NCI-H2227 (cell line): ENCODE data around the gene TAAR6.
"Not testable (repeated sequence)": the region's sequence is repeated elsewhere in the genome, so short reads cannot be mapped to it uniquely, and the experiment has no call there.

Source experiments
- DNase-seq: peaks from one replicate; lab custom pipeline; 2025; ENCODE audit not compliant: unreplicated experiment; lab: John Stamatoyannopoulos, UW

TAAR6 gene

GRCh38 chr6:132570221-132570777 lies at the start of gene TAAR6:
TSS of gene TAAR6 (plus strand) at chr6:132570322. CDS start at chr6:132570322, 0 bp downstream.
- no peak for DNase-seq

GRCh38 chr6:132520953-132521352 lies 49.2 kb upstream of the TAAR6 start:
- DNase-seq: no peak

DNA sequence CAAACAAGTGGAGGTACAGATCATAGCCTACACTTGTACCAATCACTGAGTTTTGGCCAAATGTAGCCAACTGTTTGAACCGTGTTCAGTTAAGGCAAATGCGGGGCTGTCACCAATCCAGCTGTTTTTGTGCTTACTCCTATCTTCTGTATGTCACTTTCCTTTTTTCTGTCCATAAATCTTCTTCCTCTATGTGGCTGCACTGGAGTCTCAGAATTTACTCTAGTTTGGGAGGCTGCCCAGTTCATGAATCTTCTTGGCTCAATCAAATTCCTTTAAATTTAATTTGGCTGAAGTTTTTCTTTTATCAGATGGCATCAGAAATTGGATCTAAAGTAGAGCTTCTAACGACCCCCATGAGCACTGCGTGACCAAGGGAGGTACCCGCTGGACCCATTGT lies 45.5 kb upstream of the TAAR6 start:
- DNase-seq: no peak

- no peak for DNase-seq
Measured at GRCh38 chr6:132525866-132526265, 44.3 kb upstream of the TAAR6 start.

GRCh38 chr6:132526461-132526860 lies 43.7 kb upstream of the TAAR6 start:
- no peak for DNase-seq

GRCh38 chr6:132527791-132528190 lies 42.3 kb upstream of the TAAR6 start:
- DNase-seq: no peak

- peak; percentile 46 for DNase-seq
Measured at GRCh38 chr6:132530293-132530974, 39.7 kb upstream of the TAAR6 start.

- DNase-seq: not testable (repeated sequence)
Measured at GRCh38 chr6:132534546-132534945, 35.6 kb upstream of the TAAR6 start.

DNA sequence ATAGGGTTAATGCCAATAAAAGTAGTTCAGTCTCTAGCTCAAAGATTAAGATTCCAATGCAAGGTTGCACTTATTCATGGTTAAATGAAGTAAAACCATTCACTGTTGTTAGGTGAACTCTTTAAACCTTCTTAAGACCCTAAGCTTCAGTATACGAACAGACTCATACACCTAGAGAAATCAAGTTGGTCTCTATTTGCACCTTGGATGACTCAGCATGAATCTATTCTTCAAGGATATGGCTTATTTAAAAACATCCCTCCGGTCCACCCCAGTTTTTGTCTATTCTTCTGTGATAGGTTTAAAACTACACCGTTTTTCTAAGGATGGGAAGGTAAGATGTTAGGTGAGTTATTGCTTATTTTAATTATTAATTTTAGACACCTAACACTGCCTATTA lies 33.0 kb upstream of the TAAR6 start:
- no peak for DNase-seq

DNA sequence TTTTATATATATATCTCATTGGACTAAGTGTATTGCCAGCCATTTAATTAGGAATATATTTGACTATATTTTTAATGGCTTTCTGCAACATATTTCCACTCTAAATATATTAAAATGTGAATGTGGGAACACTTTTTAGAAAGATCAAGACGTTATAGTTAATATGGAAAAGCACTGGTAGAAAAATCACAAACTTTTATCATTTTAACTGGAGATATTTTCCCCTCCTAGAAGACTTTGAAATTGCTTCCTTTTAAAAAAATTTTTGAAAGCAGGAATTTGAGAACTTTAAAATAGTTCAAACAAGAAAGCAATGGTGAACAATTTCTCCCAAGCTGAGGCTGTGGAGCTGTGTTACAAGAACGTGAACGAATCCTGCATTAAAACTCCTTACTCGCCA lies 32.1 kb upstream of the TAAR6 start, which contains the start of gene TAAR9:
Gene TAAR9 (plus strand): TSS at position 301 of the 400 bp plus-strand sequence. CDS start 13 bp downstream, at position 314.
- no peak for DNase-seq

DNA sequence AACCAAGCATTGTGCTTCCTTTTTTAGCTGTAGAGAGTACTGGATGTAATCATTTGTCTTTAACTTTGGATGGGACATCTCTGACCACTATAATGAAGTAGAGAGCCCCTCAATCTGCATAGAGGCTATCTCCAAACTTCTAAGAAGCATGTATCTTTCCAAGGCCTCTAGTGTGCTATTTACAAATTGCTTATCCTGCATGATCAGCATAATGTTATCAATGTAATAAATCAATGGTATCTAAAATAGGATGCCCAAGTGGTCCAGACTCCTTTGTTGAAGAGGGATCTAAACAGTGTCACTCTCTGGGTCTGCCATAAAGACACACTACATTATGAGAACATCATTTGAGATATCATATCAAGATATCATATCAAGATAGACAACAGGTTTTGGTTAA lies 25.3 kb upstream of the TAAR6 start:
- DNase-seq: no peak

GRCh38 chr6:132548746-132549463 lies 21.2 kb upstream of the TAAR6 start:
- no peak for DNase-seq

DNA sequence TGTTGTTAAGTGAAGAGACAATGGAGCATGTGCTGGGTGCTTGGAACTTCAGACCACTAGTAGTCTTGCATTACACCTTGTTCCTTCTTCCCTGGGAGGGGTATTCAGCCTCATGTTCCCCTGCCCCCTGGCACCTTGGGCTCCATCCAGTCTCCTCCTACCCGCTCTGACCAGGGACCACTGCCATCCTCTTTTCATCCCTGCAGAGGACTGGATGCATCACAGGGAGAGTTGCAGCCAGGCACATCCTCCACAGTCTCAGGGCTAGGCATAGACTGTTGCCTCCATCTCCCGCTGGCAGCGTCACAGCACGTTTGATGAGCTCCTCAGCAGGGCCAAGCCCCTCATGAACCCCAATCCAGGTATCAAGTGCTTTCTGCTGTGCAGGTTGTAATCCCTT lies 18.9 kb upstream of the TAAR6 start:
- no peak for DNase-seq

GRCh38 chr6:132552372-132552771 lies 17.8 kb upstream of the TAAR6 start, which contains the start of gene TAAR8:
TSS of gene TAAR8 (plus strand) at chr6:132552672. CDS start at chr6:132552693, 21 bp downstream.
- DNase-seq: no peak

GRCh38 chr6:132560087-132560486 lies 10.0 kb upstream of the TAAR6 start:
- DNase-seq: not testable (repeated sequence)

- DNase-seq: no peak
Measured at GRCh38 chr6:132566404-132566803, 3.7 kb upstream of the TAAR6 start.

DNA sequence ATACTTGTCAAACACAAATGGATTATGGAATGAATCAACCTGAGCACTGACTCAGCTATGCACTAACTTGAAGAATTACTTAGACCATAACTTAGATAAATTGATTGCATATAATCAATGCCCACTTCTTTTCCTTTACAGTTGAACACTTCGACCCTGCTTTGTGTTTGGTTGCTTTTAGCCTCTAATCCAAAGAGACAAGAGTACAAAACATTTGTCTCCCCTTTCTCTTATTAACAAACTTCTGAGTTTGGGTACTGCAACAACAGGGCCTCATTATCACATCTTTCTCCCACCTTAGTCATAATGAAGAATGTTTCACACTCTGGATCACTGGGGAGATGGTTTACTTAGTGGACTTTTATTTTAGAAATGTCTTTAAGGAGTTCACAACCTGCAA lies 2.6 kb upstream of the TAAR6 start:
- DNase-seq: no peak

DNA sequence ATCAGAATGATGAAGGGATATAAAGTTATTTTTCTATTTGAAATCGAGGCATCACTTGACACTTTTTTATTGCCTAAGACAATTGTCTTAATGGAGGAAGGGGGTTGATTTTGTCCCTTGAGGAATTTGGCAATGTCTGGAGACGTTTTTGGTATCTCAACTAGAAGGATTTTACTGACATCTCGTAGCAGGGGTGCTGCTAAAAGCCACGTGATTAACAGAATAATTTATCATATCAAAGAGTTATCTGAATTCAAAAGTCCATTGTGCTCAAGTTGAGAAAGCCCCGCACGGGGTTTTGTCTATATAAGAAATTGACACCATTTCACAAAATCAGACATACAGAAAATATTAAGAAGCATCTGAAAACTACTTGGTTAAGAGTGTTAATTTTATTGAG lies 1.5 kb upstream of the TAAR6 start:
- DNase-seq: no peak

GRCh38 chr6:132569170-132569569 lies 952 bp upstream of the TAAR6 start:
- no peak for DNase-seq

- no peak for DNase-seq
Measured at GRCh38 chr6:132571774-132572173, 1.7 kb downstream of the TAAR6 start.

DNA sequence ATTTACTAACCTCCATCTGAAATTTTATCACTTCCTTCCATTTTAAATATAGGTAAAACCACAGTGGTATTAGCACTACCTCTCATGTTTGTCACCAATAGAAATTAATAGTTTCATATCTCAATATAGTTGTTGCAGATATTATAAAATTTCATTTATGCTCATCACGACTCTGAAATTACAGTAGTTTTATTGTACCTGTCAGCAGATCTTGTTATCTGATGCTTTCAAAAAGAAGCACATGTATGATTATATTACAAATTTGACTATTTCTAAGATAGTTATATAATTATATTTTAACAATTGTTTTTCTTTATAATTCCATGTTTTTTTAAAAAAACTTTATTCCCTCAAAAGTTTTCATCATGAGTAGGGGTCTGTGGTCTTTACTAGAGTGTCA lies 14.6 kb downstream of the TAAR6 start:
- DNase-seq: no peak

DNA sequence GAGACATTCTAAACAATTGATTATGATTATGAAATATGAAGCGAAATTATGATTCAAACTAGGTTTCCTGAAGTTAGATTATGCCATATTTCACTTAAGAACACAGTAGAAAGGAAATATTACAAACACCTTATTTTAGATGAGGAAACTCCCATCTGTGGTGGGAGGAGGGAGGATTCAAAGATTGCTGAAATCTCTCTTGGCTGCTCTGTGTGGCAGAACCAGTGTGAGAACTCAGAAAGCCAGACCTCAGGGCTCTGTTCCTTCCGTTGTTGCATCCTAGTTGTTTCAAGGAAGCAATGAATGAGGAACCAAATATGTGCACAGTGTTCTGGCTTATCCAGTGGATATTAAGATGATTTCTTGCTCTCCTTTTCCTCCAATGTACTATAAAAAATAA lies 17.3 kb downstream of the TAAR6 start:
- DNase-seq: no peak
